22Rv1 (cell line): ENCODE measurements around the gene RTP2.
A peak's percentile ranks its signal among the peaks of the same experiment; 100 is the strongest.

ENCODE experiments used
- H3K27ac ChIP-seq: fragments of 450-650 bp; 2 replicates; pipeline ENCODE4 v1.5.1; 2017
- CTCF ChIP-seq: fragments of 450-650 bp; IDR thresholded peaks from 2 replicates; pipeline ENCODE4 v1.5.1; 2017; ENCODE audit warnings: mild to moderate bottlenecking
- ZFX ChIP-seq: fragments of 450-650 bp; IDR thresholded peaks from 2 replicates; pipeline ENCODE4 v1.6.1; 2017; ENCODE audit warnings: antibody characterized with exemption, borderline replicate concordance

RTP2 gene

GRCh38 chr3:187745201-187746058 is 43.1 kb upstream of the RTP2 start, which contains the start of gene BCL6:
BCL6 (minus strand) TSS chr3:187745468; CDS start chr3:187733693, 11,775 bp downstream.
- TF ChIP-seq CTCF (0 out of 2 replicates have a peak, but pooled peaks have one; percentile 10), ZFX (no peak)
- peak within 1 kb of the TSS; percentile 97 for H3K27ac ChIP-seq

GRCh38 chr3:187744169-187745151 is 42.1 kb upstream of the RTP2 start:
- TF ChIP-seq CTCF (no peak), ZFX (no peak)
- peak overlapping the region; percentile 97 for H3K27ac ChIP-seq

- H3K27ac ChIP-seq: peak overlapping the region; percentile 97
Measured at GRCh38 chr3:187743195-187744141, 41.1 kb upstream of the RTP2 start.

GRCh38 chr3:187742351-187743171 is 40.2 kb upstream of the RTP2 start:
- TF ChIP-seq CTCF: peak; percentile 54
- TF ChIP-seq ZFX: no peak
- H3K27ac ChIP-seq: peak overlapping the region; percentile 97

More at GRCh38 chr3:187743195-187744141, 41.1 kb upstream of the RTP2 start:
- TF ChIP-seq ZFX (no peak), CTCF (no peak)

- peak overlapping the region; percentile 97 for H3K27ac ChIP-seq
- TF ChIP-seq ZFX: no peak
- TF ChIP-seq CTCF: peak; percentile 96
Measured at GRCh38 chr3:187741403-187742350, 39.3 kb upstream of the RTP2 start.
